GM10266 (cell line): ENCODE results near the gene ADK.

ENCODE experiments used
- DNase-seq: peaks from one replicate; pipeline ENCODE4 v3.0.0; 2012; ENCODE audit errors: extremely low spot score
- TF ChIP-seq, protein P1 (sequence below): IDR thresholded peaks from 2 replicates; pipeline ENCODE4 v1.5.1; 2012; ENCODE audit warnings: mild to moderate bottlenecking, low read depth; ENCODE audit not compliant: control insufficient read depth, insufficient read depth; ENCODE audit errors: missing control alignments

Gene ADK

GRCh38 chr10:74643596-74643975 is 492.6 kb downstream of the ADK start:
- TF ChIP-seq, protein P1, sequence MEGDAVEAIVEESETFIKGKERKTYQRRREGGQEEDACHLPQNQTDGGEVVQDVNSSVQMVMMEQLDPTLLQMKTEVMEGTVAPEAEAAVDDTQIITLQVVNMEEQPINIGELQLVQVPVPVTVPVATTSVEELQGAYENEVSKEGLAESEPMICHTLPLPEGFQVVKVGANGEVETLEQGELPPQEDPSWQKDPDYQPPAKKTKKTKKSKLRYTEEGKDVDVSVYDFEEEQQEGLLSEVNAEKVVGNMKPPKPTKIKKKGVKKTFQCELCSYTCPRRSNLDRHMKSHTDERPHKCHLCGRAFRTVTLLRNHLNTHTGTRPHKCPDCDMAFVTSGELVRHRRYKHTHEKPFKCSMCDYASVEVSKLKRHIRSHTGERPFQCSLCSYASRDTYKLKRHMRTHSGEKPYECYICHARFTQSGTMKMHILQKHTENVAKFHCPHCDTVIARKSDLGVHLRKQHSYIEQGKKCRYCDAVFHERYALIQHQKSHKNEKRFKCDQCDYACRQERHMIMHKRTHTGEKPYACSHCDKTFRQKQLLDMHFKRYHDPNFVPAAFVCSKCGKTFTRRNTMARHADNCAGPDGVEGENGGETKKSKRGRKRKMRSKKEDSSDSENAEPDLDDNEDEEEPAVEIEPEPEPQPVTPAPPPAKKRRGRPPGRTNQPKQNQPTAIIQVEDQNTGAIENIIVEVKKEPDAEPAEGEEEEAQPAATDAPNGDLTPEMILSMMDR: no peak
- DNase-seq: no peak

- no peak for DNase-seq
These were observed 493.7 kb downstream of the ADK start for GRCh38 chr10:74644738-74645137.

GRCh38 chr10:74645692-74646091 is 494.7 kb downstream of the ADK start:
- TF ChIP-seq, protein P1: no peak
- no peak for DNase-seq

More at GRCh38 chr10:74644738-74645137, 493.7 kb downstream of the ADK start:
- TF ChIP-seq, protein P1: no peak

DNA sequence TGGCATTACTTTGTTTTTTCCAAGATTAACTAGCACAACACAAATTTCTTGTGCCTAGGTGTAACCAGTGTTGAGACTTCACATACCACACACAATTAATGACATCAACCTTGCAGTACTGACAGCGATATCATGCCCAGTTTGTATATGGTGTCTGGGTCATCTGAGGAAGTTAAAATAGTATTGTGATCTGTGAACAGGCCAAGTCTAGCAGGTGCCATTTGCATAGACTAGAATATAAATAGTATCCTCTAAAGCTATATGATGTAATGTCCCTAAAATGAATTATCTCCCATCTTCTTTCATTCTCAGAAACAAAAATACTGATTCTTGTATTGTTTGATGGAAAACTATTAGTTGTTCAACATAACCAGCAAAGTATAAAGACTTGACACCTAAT is 499.6 kb downstream of the ADK start:
- peak; percentile 27 for DNase-seq
- TF ChIP-seq, protein P1: no peak

DNA sequence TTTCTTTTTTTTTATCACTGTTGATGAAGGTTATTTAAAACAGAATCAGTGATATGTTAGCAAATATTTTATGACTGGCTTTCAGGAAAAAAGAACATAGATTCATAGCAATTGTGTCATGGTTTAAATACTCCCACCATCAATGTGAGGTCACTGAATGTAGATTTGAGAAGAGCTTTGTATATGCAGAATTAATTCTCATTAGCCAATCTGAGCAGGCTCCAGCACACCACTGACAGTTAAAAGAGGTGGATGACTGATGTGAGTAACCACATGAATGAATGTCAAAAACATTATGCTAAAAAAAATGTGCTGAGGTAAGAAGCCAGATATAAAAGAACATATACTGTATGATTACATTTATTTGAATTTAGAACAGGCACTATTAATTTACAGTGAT is 500.5 kb downstream of the ADK start:
- TF ChIP-seq, protein P1: no peak
- no peak for DNase-seq

GRCh38 chr10:74652664-74653063 is 501.6 kb downstream of the ADK start:
- TF ChIP-seq, protein P1: no peak

DNA sequence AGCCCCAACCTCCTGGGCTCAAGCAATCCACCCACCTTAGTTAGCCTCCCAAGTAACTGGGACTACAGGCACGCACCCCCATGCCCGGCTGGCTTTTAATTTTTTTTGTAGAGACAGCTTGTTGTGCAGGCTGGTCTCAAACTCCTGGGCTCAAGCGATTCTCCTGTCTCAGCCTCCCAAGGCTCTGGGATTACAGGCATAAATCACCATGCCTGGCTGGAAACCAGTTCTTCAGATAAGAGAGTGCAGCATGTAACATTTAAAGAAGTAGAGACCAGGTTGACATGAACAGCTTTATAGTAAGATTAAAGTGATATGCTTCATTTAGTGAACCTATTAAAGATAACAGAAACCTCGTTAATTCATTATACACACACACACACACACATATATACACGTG is 507.5 kb downstream of the ADK start:
- DNase-seq: no peak
- TF ChIP-seq, protein P1: no peak

More at GRCh38 chr10:74652664-74653063, 501.6 kb downstream of the ADK start:
- no peak for DNase-seq
